ENCODE data around the gene ACSL6. TPM values are rescaled to one million over a fixed set of nuclear protein-coding genes. Genes with fewer than 3 reads are reported as not detected.

Gene ACSL6
- total RNA-seq, 1 donor from 2014 or later: not detected

- no peak for DNase-seq (ENCODE audit: extremely low spot score, unreplicated experiment)
- H3K4me3 Mint-ChIP-seq (ENCODE audit: unreplicated experiment): no peak overlapping the region
- no peak for TF ChIP-seq CTCF (IDR thresholded peaks at IDR 0.05)
- H3K36me3 Mint-ChIP-seq (ENCODE audit: unreplicated experiment): no peaks in the 10 kb centered on the region
- no peaks in the 10 kb centered on the region for H3K4me1 Mint-ChIP-seq (ENCODE audit: unreplicated experiment)
- H3K9me3 Mint-ChIP-seq (ENCODE audit: unreplicated experiment): peaks cover 10% of the 10 kb centered on the region
- H3K27me3 Mint-ChIP-seq (ENCODE audit: unreplicated experiment): peaks cover 28% of the 10 kb centered on the region
- H3K27ac Mint-ChIP-seq (ENCODE audit: unreplicated experiment): no peak overlapping the region
These were observed 79.2 kb downstream of the ACSL6 start for GRCh38 chr5:131932235-131932634.

- Mint-ChIP-seq H3K9me3 (ENCODE audit: unreplicated experiment) (peaks cover 25% of the 10 kb centered on the region), H3K4me1 (ENCODE audit: unreplicated experiment) (no peaks in the 10 kb centered on the region), H3K4me3 (ENCODE audit: unreplicated experiment) (no peak overlapping the region), H3K27ac (ENCODE audit: unreplicated experiment) (no peak overlapping the region), H3K36me3 (ENCODE audit: unreplicated experiment) (no peaks in the 10 kb centered on the region), H3K27me3 (ENCODE audit: unreplicated experiment) (peaks cover 21% of the 10 kb centered on the region)
- no peak for DNase-seq (ENCODE audit: extremely low spot score, unreplicated experiment)
- TF ChIP-seq CTCF (IDR thresholded peaks at IDR 0.05): no peak
These were observed 82.5 kb downstream of the ACSL6 start for GRCh38 chr5:131928957-131929356.

- Mint-ChIP-seq H3K27ac (ENCODE audit: unreplicated experiment) (no peak overlapping the region), H3K4me3 (ENCODE audit: unreplicated experiment) (no peak overlapping the region), H3K9me3 (ENCODE audit: unreplicated experiment) (peaks cover 25% of the 10 kb centered on the region), H3K36me3 (ENCODE audit: unreplicated experiment) (no peaks in the 10 kb centered on the region), H3K27me3 (ENCODE audit: unreplicated experiment) (peaks cover 17% of the 10 kb centered on the region), H3K4me1 (ENCODE audit: unreplicated experiment) (no peaks in the 10 kb centered on the region)
- no peak for DNase-seq (ENCODE audit: extremely low spot score, unreplicated experiment)
- TF ChIP-seq CTCF (IDR thresholded peaks at IDR 0.05): no peak
These were observed 85.3 kb downstream of the ACSL6 start for GRCh38 chr5:131926168-131926567.

- DNase-seq (ENCODE audit: extremely low spot score, unreplicated experiment): no peak
- no peak overlapping the region for H3K27ac Mint-ChIP-seq (ENCODE audit: unreplicated experiment)
- H3K27me3 Mint-ChIP-seq (ENCODE audit: unreplicated experiment): peaks cover 51% of the 10 kb centered on the region
- H3K4me3 Mint-ChIP-seq (ENCODE audit: unreplicated experiment): no peak overlapping the region
- H3K9me3 Mint-ChIP-seq (ENCODE audit: unreplicated experiment): no peaks in the 10 kb centered on the region
- H3K4me1 Mint-ChIP-seq (ENCODE audit: unreplicated experiment): no peaks in the 10 kb centered on the region
- no peaks in the 10 kb centered on the region for H3K36me3 Mint-ChIP-seq (ENCODE audit: unreplicated experiment)
- no peak for TF ChIP-seq CTCF (IDR thresholded peaks at IDR 0.05)
These were observed 95.0 kb downstream of the ACSL6 start for GRCh38 chr5:131916481-131916880.

GRCh38 chr5:131914472-131914871 is 97.0 kb downstream of the ACSL6 start:
- Mint-ChIP-seq H3K9me3 (ENCODE audit: unreplicated experiment) (no peaks in the 10 kb centered on the region), H3K4me3 (ENCODE audit: unreplicated experiment) (no peak overlapping the region), H3K36me3 (ENCODE audit: unreplicated experiment) (no peaks in the 10 kb centered on the region), H3K27ac (ENCODE audit: unreplicated experiment) (no peak overlapping the region), H3K4me1 (ENCODE audit: unreplicated experiment) (no peaks in the 10 kb centered on the region), H3K27me3 (ENCODE audit: unreplicated experiment) (peaks cover 52% of the 10 kb centered on the region)
- no peak for DNase-seq (ENCODE audit: extremely low spot score, unreplicated experiment)
- TF ChIP-seq CTCF (IDR thresholded peaks at IDR 0.05): no peak

Measured in osteocyte (in vitro differentiated cells).